Right lobe of liver (tissue), 4 donors: ENCODE results near the gene LGALS7.

Experiments
- POLR2A ChIP-seq: fragments of 450-650 bp; IDR thresholded peaks from one replicate; pipeline ENCODE4 v1.6.1; 2017; ENCODE audit warnings: antibody characterized with exemption, mild to moderate bottlenecking
- TF ChIP-seq, protein P1 (sequence below), 4 donors: fragments of 200-600 bp in 3 of 4; fragments of 450-650 bp in 1 of 4; IDR thresholded peaks; one replicate each; pipeline versions ENCODE4 v1.5.1 to v1.8.0; 2016 to 2022; ENCODE audit warnings: antibody characterized with exemption in 4 of 4, mild to moderate bottlenecking in 2 of 4
- donor health status: DM: no; HTN: no; CAD: no.
- donor health status: DM: no; HTN: no; CAD: no.
- donor health status: DM: no; HTN: yes; CAD: no.

DNA sequence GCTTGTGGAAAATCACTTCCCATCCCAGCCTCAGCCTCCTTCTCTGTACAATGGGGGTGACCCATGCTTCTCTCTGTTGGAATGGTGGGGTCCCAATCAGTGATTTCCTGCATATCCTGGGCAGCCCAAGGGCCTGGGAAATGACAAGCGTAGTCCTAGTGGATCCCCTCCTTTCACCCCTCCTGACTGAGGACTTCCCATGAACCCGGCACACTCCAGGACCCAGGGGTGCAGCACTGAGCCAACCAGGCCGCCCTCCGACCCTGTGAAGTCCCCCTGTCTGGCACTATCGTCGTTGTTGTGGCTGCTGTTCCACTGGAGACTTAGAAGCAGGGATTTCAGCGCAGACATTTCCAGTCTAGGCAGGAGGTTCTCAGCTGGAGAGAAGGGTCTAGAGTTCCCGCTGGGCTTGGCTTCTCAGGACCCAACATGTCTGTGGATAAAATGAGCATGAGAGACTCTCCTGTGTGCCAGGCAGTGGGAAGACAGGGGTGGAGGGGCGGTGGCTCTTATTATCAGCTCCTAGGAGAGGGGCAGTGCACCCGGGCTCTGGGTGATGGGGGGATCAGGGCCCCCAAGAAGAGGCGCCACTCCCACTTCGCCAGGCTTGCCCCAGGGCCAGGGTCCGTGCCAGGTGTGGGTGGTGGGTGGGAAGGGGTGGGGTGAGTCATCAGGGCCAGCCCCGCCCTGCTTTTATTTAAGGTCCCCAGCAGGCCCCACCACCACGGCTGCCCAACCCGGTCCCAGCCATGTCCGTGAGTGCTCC lies 15.3 kb upstream of the LGALS7 start, which contains the start of gene LGALS7B:
- TF ChIP-seq POLR2A: no peak
- TF ChIP-seq, protein P1, sequence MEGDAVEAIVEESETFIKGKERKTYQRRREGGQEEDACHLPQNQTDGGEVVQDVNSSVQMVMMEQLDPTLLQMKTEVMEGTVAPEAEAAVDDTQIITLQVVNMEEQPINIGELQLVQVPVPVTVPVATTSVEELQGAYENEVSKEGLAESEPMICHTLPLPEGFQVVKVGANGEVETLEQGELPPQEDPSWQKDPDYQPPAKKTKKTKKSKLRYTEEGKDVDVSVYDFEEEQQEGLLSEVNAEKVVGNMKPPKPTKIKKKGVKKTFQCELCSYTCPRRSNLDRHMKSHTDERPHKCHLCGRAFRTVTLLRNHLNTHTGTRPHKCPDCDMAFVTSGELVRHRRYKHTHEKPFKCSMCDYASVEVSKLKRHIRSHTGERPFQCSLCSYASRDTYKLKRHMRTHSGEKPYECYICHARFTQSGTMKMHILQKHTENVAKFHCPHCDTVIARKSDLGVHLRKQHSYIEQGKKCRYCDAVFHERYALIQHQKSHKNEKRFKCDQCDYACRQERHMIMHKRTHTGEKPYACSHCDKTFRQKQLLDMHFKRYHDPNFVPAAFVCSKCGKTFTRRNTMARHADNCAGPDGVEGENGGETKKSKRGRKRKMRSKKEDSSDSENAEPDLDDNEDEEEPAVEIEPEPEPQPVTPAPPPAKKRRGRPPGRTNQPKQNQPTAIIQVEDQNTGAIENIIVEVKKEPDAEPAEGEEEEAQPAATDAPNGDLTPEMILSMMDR (IDR thresholded peaks at IDR 0.05): no peak
